Uterus (tissue), 2 donors: ENCODE measurements around the gene GATAD2A.

Experiments used
- POLR2A ChIP-seq, 2 donors: fragments of 450-650 bp; IDR thresholded peaks; one replicate each; pipeline ENCODE4 v1.6.1; 2016; ENCODE audit warnings: antibody characterized with exemption in 2 of 2, mild to moderate bottlenecking in 1 of 2, moderate library complexity in 1 of 2
- TF ChIP-seq, protein P1 (sequence below), 4 experiments: fragments of 200-600 bp in 2 of 4; fragments of 450-650 bp in 2 of 4; sonication (generic) in 2 of 4; IDR thresholded peaks; one replicate each; pipeline ENCODE4 v1.5.1; 2016 to 2019; ENCODE audit warnings: antibody characterized with exemption in 4 of 4, mild to moderate bottlenecking in 2 of 4, moderate library complexity in 1 of 4

DNA sequence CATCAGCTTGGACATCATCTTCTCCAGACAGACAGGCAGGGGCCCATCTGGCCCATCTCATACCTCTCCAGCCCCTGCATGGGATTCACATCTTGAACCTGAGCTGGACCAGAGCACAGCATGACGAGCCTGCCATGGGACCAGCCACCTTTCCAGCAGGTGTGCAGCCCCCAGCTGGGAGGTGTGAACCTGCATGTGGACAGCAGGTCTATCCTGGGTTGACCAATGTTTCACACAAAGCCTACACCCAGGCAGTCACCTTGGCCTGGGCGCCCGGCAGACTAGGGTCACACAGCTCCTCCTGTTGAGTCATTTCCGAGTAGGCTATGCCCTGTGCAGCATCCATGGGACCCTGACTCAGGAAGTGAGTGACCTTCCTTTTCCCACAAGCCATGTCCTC lies 43.4 kb upstream of the GATAD2A start:
- TF ChIP-seq, protein P1, sequence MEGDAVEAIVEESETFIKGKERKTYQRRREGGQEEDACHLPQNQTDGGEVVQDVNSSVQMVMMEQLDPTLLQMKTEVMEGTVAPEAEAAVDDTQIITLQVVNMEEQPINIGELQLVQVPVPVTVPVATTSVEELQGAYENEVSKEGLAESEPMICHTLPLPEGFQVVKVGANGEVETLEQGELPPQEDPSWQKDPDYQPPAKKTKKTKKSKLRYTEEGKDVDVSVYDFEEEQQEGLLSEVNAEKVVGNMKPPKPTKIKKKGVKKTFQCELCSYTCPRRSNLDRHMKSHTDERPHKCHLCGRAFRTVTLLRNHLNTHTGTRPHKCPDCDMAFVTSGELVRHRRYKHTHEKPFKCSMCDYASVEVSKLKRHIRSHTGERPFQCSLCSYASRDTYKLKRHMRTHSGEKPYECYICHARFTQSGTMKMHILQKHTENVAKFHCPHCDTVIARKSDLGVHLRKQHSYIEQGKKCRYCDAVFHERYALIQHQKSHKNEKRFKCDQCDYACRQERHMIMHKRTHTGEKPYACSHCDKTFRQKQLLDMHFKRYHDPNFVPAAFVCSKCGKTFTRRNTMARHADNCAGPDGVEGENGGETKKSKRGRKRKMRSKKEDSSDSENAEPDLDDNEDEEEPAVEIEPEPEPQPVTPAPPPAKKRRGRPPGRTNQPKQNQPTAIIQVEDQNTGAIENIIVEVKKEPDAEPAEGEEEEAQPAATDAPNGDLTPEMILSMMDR (IDR thresholded peaks at IDR 0.05), result no peak
- no peak for TF ChIP-seq POLR2A (IDR thresholded peaks at IDR 0.05)
